NCI-H69 (cell line): ENCODE data around the gene FAM83B.

ENCODE experiments used
- DNase-seq: peaks from one replicate; lab custom pipeline; 2025; lab: John Stamatoyannopoulos, UW

The FAM83B gene

GRCh38 chr6:54980511-54981275 lies 134.1 kb downstream of the FAM83B start:
- DNase-seq: no peak

GRCh38 chr6:54981276-54981609 lies 134.7 kb downstream of the FAM83B start:
- DNase-seq: peak; percentile 19

- DNase-seq: no peak
Observed at GRCh38 chr6:54981647-54982046, 135.1 kb downstream of the FAM83B start.

- peak; percentile 9 for DNase-seq
Observed at GRCh38 chr6:54987633-54988290, 141.2 kb downstream of the FAM83B start.

- no peak for DNase-seq
Observed at GRCh38 chr6:54988576-54988975, 142.0 kb downstream of the FAM83B start.

- DNase-seq: no peak
Observed at GRCh38 chr6:54990001-54990400, 143.4 kb downstream of the FAM83B start.
